Activated CD8-positive, alpha-beta memory T cell treated with anti-CD3 and anti-CD28 coated beads for 36 hours (primary cell): Measurements from ENCODE around the gene HIC1. TPM values are rescaled to one million over a fixed set of nuclear protein-coding genes. Genes with fewer than 3 reads are reported as not detected.

ENCODE experiments used
- CTCF ChIA-PET: fragments of 350-600 bp; sonication (Branson Sonifier 250); formaldehyde crosslinking; loops from one replicate; lab custom pipeline; 2021; ENCODE audit warnings: antibody characterized with exemption; lab: Charles Lee
- POLR2A ChIA-PET: fragments of 350-600 bp; sonication (Branson Sonifier 250); formaldehyde crosslinking; loops from one replicate; lab custom pipeline; 2021; ENCODE audit warnings: antibody characterized with exemption; lab: Charles Lee
- total RNA-seq, 2 experiments: library from RNA; stranded (reverse); gene quantifications; one replicate each; pipeline ENCODE4 v1.2.3, GENCODE V29; 2021

HIC1 gene
- total RNA-seq, 2 experiments from 2014 or later = 57.1 to 58.7 TPM

DNA sequence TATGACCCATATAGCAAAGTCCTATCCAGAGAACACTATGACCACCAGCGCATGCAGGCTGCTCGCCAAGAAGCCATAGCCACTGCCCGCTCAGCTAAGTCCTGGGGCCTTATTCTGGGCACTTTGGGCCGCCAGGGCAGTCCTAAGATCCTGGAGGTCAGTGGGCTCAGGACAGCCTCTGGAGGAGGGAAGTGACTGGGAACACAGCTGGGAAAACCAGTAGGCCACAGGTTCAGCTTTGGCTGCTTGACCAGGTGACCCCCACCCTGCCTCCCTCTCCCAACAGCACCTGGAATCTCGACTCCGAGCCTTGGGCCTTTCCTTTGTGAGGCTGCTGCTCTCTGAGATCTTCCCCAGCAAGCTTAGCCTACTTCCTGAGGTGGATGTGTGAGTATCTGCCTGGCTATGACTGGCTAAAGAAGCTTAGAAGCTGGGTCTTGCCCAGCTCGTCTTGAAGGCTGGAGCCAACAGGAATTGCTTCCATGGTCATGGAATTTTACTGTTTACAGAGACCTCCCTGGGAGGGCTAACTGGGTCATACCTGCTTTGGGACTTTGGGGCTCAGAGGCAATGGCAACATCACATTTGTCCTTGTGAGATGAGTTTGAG lies 14.6 kb upstream of the HIC1 start:
- ChIA-PET POLR2A (no interaction called here), CTCF (no interaction called here)

DNA sequence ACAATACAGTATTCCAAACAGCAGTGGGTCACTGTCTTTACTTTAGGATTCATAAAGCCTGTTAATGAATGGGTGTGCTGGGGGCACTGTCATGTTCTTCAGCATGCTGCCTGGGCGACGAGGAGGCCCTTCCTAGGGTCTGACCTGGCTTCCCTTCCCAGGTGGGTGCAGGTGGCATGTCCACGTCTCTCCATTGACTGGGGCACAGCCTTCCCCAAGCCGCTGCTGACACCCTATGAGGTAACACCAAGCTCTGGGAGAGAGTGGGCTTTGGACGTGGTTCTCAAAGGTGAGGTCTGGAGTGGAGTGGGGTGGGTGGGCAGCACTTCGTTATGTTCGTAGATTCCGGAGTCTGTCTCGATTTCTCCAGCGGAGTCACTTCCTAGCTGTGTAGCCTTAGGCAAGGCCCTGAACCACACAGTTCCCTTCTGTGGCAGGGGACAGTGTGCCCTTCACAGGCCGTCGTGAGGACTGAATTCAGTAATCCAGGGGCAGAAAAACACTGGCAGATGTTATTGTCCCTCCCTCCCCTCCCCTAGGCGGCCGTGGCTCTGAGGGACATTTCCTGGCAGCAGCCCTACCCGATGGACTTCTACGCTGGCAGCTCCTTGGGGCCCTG lies 13.9 kb upstream of the HIC1 start:
- CTCF ChIA-PET = interaction anchor here (1.0 kb wide), 1 partner anchor 14 kb away, joined by 6 read pairs; the partner anchor contains the start of gene HIC1
- POLR2A ChIA-PET = no interaction called here

DNA sequence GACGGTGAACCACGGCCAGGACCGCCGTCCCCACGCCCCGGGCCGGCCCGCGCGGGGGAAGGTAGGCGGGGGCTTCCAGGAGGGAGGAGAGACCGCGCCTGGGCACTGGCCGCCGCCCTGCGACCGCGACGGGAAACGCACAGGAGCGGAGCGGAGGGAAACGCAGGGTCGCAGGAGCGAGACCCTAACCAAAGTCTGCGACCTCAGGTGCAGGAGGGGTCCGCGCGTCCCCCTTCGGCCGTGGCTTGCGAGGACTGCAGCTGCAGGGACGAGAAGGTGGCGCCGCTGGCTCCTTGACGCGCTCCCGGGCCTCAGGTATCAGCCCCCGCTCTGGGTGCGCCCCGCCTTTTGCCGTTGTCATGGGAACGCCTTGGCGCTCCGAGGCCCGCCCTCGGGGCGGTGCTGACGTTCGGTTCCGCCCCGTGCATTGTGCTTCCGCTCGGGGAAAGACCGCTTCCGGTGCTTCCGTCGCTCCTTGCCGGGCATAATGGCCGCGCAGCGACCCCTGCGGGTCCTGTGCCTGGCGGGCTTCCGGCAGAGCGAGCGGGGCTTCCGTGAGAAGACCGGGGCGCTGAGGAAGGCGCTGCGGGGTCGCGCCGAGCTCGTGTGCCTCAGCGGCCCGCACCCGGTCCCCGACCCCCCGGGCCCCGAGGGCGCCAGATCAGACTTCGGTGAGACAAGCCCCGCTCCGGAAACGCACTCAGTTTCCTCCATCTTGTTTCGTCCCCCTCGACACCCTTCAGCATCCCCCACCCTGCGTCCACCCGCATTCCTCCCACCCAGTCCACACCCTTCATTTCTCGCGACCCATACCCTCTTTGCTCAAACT lies 13.1 kb upstream of the HIC1 start, which contains the start of gene OVCA2:
TSS of gene OVCA2 (plus strand) at position 462 of the 829 bp plus-strand sequence. CDS start at position 488, 26 bp downstream.
- CTCF ChIA-PET = interaction anchor here (1.0 kb wide), 1 partner anchor 13 kb away, joined by 6 read pairs; the partner anchor contains the start of gene HIC1
- POLR2A ChIA-PET = no interaction called here

DNA sequence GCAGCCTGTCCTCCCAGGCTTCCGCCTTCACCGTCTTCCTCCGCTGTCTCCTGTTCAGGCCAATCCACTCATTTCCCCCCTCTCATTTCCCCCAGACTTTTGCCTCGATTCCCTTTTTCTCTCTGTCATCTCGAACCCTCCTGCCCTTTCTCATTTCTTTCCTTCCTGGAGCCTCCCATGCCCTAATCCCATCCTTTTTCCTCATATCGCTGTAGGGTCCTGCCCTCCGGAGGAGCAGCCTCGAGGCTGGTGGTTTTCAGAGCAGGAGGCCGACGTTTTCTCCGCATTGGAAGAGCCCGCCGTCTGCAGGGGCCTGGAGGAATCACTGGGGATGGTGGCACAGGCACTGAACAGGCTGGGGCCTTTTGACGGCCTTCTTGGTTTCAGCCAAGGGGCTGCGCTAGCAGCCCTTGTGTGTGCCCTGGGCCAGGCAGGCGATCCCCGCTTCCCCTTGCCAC lies 12.5 kb upstream of the HIC1 start:
- CTCF ChIA-PET = interaction anchor here (1.5 kb wide), 1 partner anchor 10 kb away, joined by 3 read pairs; no protein-coding TSS in a partner anchor
- POLR2A ChIA-PET = no interaction called here

DNA sequence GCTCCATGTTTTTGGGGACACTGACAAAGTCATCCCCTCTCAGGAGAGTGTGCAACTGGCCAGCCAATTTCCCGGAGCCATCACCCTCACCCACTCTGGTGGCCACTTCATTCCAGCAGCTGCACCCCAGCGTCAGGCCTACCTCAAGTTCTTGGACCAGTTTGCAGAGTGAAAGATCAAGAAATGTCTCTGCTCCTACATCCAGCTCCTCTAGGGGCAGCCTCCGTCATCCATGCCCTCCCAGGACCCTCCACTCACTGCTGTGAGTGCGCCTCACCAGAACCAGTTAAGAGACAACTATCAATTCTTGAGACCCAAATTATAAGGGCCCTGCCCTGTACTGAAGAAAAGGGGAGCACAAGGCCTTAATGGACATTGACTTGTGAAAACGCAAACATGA lies 12.0 kb upstream of the HIC1 start:
- ChIA-PET CTCF (interaction anchor here (0.7 to 1.5 kb wide), 2 partner anchors 11 to 12 kb away, joined by 3 read pairs; no protein-coding TSS in a partner anchor), POLR2A (no interaction called here)

DNA sequence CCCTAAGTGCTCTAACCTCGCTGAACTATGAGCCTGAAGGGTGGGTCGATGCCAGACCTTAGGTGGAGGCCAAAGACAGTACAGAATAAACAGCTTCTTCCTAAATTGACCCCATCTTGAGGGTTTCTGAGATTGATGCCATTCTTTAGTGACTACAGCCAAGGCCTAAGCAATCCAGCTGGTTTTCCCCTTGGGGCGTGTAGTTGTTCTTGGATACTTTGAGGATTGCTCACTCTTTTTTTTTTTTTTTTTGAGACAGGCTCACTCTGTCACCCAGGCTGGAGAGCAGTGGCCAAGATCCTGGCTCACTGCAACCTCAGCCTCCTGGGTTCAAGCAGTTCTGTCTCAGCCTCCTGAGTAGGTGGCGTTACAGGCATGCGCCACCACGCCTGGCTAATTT lies 11.1 kb upstream of the HIC1 start:
- POLR2A ChIA-PET = no interaction called here
- CTCF ChIA-PET = interaction anchor here (0.7 to 1.5 kb wide), 3 partner anchors 11 to 43 kb away, joined by 3 to 4 read pairs (median 3); no protein-coding TSS in a partner anchor

DNA sequence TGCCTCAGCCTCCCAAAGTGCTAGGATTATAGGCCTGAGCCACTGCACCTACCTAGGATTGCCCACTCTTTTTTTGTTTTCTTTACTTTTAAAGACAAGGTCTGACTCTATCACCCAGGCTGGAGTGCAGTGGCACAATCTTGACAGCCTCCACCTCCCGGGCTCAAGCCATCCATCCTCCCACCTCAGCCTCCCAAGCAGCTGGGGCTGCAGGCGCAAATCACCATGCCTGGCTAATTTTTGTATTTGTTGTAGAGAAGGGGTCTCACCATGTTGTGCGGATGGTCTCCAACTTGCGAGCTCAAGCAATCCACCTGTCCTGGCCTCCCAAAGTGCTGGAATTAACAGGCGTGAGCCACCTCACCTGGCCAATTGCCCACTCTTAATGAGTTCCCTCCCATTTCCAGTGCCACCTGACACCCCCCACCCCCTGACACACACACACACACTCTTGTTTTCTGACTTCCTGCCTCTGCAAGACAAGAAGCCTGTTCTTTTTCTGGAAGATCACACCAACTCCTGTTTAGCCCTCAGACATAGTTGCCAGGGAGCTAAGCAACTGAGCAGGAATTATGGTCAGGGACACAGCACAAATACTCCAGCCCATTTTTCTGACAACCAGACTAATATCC lies 10.5 kb upstream of the HIC1 start:
- CTCF ChIA-PET = interaction anchor here (0.6 to 1.1 kb wide), 4 partner anchors 9 to 242 kb away, joined by 3 to 6 read pairs (median 4); no protein-coding TSS in a partner anchor
- POLR2A ChIA-PET = no interaction called here

DNA sequence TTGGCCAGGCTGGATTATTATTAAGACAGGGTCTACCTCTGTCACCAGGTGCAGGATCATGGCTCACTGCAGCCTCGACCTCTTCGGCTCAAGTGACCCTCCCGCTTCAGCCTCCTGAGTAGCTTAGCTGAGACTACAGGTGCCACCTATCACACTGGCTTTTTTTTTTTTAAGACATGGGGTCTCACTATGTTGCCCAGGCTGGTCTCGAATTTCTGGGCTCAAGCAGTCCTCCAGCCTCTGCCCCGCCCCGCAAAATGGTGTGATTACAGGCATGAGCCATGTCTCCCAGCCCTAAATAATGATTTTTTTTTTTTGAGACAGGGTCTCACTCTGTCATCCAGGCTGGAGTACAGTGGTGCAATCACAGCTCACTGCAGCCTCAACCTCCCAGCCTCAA lies 7.3 kb upstream of the HIC1 start:
- ChIA-PET CTCF (interaction anchor here (0.7 kb wide), 1 partner anchor 235 kb away, joined by 4 read pairs; no protein-coding TSS in a partner anchor), POLR2A (interaction anchor here (0.7 kb wide), 1 partner anchor 202 kb away, joined by 3 read pairs; no protein-coding TSS in a partner anchor)

DNA sequence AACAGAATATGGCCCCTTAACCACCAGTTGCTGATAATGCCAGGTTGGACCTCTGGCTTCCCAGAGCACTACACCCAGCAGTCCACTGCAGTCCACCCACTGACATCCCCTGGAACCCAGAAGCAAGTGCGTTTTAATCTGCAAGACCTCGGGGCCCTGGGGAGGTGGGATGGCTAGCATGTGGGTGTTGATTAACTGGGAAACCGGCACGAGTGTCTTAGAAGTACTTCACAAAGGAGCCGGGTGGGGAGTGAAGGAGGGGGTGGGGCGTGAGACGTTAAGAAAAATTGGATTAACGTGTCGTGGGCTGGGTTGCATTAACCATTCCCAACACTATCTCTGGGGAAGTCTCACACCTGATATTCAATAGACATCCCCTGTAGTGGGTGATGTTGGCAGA lies 6.1 kb upstream of the HIC1 start:
- POLR2A ChIA-PET = no interaction called here
- CTCF ChIA-PET = interaction anchor here (1.7 kb wide), 1 partner anchor 12 kb away, joined by 3 read pairs; no protein-coding TSS in a partner anchor

DNA sequence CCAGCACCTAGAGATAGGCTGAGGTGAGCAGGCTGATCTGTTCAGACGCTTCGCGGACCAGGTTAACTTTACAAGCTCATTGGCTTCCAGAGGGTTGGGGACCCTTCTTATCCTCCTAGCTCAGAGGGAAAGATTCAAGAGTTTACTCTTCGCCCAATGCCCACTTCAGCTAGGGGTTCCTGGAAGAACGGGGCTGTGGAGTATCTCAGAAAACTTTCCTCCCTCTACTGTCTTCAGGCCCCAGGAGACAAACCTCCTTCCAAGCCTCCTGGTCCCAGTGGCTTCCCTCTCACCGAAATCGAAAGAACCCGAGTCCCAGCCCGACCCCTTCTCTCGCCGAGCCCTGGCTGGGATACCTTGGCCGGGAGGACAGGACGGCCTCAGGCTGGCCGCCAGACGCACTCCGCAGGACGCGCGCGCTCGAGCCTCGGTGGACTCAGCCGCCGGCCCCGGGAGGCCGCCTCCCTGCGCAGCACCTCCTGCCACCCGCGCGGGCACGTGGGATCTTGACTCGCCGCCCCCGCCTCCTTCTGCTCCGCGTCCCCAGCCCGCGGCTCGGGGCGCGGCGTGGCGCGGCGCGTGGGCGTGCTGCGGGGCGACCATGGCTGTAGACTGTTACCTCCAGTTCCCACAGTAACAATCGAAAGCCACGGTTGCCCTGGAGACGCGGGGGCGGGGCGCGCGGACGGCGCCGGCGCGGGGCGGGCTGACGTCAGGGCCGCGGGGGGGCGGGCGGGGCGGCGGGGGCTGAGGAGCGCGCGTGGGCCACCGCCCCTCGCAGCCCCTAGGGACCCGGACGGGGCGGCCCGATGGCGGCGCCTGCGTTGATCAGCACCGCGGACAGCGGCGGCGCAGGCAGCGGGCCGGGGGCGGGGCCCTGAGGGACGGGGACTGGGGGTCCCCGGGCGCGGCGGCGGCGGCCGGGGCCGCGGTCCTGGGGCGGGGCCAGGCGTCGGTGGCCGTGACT lies 5.3 kb upstream of the HIC1 start:
- POLR2A ChIA-PET = interaction anchor here (0.7 kb wide), 1 partner anchor 21 kb away, joined by 3 read pairs; no protein-coding TSS in a partner anchor
- CTCF ChIA-PET = interaction anchor here (1.7 kb wide), 1 partner anchor 13 kb away, joined by 3 read pairs; no protein-coding TSS in a partner anchor

DNA sequence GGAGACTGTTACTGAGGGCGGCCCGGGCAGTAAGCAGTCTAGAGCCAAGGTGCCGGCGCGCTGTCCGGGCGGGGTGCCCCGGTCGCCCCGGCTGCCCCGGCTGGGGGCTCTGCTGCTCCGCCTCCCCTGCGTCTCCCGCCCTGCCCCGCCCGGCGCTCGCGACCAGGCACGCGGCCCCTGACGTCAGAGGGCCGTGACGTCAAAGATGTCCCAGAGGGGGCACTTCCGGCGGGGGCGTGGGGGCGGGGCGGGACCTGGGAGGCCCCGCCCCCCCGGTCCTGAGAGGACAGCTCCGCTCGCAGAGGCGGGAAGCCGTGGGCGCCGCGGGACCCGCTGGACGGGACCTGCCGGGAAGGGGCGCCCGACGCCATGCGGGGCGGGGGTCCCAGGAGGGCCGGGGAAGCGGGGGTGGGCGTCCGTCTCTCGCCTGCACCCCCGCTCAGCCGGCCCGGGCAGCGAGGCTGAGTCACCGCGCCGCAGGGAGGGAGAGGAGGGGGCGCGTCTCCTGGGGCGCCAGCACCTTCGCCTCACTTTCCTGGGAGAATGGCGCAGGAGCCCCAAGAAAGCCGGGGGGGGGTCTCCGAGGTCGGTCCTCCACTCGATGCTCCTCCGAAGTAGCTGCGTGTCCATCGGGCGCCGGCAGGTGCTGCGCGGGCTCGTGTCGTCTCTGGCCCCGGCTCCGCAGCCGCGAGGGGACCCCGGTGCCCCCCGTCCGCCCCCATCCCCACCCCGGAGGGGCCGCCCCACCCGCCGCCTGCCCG lies 4.4 kb upstream of the HIC1 start:
- ChIA-PET POLR2A (interaction anchor here (0.7 kb wide), 1 partner anchor 22 kb away, joined by 3 read pairs; no protein-coding TSS in a partner anchor), CTCF (interaction anchor here (1.0 to 1.8 kb wide), 6 partner anchors 14 to 286 kb away, joined by 3 to 9 read pairs (median 4); partner anchors contain the start of gene TSR1)

DNA sequence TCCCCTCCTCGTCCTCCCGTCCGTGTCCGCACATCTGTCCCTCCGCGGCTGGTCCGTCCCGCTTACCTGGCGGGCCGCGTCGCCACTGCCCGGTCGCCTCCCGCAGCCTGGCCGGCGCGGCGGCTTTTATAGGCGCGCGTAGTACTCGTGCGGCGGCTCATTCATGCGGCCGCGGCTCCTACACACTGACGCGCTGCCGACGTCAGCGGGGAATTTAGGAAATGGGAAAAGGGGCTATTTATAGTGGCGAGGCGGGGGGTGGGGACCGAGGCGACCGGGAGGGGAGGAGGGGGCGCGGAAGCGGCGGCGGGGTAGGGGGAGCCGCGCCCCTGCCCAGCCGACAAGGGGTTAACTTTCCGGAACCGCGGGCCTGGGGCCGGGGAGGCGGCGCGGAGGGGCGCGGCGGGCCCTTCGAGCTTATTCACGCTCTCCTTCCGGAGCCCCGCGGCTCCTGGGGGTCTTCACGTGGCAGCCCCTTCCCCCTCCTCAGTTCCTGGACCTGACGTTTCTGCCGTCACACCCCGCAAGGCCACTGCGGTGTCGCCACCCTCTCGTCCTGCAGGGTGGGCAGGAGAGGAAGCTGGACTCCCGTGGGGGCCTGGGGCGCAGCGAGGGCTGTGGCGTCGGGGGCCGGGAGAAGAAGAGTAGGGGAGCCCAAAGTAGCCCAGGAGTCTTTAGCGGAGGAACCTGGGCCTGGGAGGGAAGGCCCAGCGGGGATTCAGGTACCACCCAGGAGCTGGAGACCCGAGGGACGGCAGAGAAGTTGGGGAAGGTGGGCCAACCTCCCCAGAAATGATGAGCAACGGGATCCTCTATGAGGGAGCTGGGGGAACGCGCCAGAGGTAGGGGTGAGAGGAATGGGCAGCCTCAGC lies 3.6 kb upstream of the HIC1 start:
- ChIA-PET POLR2A (no interaction called here), CTCF (interaction anchor here (0.6 to 1.8 kb wide), 11 partner anchors 13 to 302 kb away, joined by 3 to 9 read pairs (median 4); partner anchors contain the start of gene TSR1)

DNA sequence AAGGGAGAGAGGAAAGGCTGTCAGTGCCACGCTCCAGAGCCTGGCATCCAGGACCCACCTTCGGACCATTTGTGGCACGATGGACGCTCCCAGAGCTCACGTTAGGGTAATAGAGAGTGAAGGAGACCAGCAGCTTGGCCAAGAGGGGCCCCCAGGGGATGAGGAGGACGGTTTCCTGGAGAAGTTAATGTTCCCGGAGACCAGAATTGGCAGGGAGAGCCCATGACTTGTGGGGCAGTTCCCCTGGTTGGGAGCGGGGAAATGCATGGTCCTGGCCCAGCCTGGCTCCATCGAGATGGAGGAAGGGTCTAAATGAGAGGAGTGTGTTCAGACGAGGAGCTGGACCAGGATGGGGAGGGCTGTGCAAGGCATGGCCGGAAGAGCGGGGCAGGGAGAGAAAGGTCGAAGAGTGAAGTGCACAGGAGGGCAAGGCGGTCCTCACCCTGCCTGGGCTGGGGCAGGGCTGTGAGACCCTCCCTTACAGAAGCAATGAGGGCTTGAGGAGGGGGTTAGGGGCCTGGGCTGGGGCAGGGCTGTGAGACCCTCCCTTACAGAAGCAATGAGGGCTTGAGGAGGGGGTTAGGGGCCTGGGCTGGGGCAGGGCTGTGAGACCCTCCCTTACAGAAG lies 2.9 kb upstream of the HIC1 start:
- ChIA-PET CTCF (interaction anchor here (0.6 to 1.8 kb wide), 11 partner anchors 12 to 301 kb away, joined by 3 to 9 read pairs (median 4); partner anchors contain the start of gene TSR1), POLR2A (no interaction called here)

DNA sequence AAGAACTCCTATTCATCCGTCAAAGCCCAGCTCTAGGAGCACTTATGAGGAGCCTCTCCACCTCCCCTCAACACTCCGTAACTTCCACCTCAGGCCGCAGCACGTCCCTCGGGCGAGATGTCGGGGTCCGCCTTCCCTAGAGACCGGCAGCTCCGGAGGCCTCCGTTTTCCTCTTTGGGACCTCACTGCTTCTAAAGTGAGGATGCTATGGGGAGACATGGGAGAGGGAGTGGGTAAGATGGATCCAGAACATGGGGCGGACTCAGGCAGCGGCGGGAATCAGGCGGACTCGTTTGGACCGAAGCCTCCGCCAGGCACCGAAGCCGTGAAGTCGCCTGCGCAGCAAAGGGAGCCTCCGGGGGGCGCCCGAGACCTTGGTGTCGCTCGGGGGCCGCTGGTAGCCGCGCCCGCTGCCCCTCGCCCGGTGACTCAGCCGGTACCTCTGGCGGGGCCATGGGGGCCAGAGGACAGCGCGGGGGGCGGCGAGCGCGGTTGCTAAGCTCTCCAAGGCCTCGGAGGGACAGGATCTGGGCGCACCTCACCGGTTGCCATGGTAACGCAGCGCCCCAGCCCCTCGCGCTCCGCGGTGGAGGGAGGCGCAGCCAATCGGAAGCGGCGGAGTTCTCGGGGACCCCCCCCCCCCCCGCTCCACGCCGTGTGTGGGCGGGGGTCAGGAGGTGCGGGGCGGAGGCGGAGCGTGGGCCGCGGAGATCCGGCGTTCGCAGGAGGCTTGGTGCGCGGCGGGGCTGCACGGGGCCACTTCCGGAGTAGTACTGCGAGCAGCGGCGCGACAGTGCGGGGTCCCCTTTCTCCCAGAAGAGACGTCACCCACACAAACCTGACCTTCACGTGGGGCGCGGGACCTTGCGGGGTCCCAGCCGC lies 1.3 kb upstream of the HIC1 start:
- ChIA-PET POLR2A (interaction anchor here (0.7 to 0.8 kb wide), 2 partner anchors 210 to 338 kb away, joined by 5 to 6 read pairs; no protein-coding TSS in a partner anchor), CTCF (interaction anchor here (0.5 to 7.4 kb wide), 23 partner anchors 9 to 838 kb away, joined by 3 to 115 read pairs (median 5); partner anchors contain the start of genes OVCA2 and TSR1)
